NB4 (cell line): ENCODE data around the gene SKP1.

Source experiments
- DNase-seq: peaks from one replicate; pipeline ENCODE4 v3.0.0; 2010; ENCODE audit warnings: low read depth
- H3K4me3 ChIP-seq: one replicate; pipeline ENCODE4 v1.5.1; 2011; ENCODE audit warnings: mild to moderate bottlenecking, low read depth, low read length, moderate library complexity
- CTCF ChIP-seq: IDR thresholded peaks from one replicate; pipeline ENCODE4 v1.5.1; 2012; ENCODE audit warnings: low read depth, low read length
- MAX ChIP-seq: IDR thresholded peaks from 2 replicates; pipeline ENCODE4 v1.6.1; 2011; ENCODE audit warnings: low read depth, low read length
- MYC ChIP-seq: IDR thresholded peaks from 2 replicates; pipeline ENCODE4 v1.6.1; 2011; ENCODE audit warnings: low read depth, low read length
- POLR2A ChIP-seq: IDR thresholded peaks from 2 replicates; pipeline ENCODE4 v1.6.1; 2011; ENCODE audit warnings: mild to moderate bottlenecking; ENCODE audit not compliant: insufficient read length; ENCODE audit errors: extremely low read depth

The SKP1 gene

GRCh38 chr5:134123360-134123759, 53.4 kb downstream of the SKP1 start:
- TF ChIP-seq POLR2A, result no peak
- TF ChIP-seq MAX, result no peak
- TF ChIP-seq MYC, result no peak
- TF ChIP-seq CTCF, result no peak
- H3K4me3 ChIP-seq, result no peak overlapping the region
- no peak for DNase-seq

- TF ChIP-seq CTCF (no peak), MYC (no peak), POLR2A (no peak), MAX (no peak)
- DNase-seq, result no peak
- H3K4me3 ChIP-seq, result no peak overlapping the region
Observed at GRCh38 chr5:134122530-134122929, 54.2 kb downstream of the SKP1 start.

- H3K4me3 ChIP-seq, result no peak overlapping the region
- no peak for DNase-seq
- TF ChIP-seq MAX (no peak), CTCF (no peak), MYC (no peak), POLR2A (no peak)
Observed at GRCh38 chr5:134120386-134121138, 56.2 kb downstream of the SKP1 start.

GRCh38 chr5:134119720-134120119, 57.0 kb downstream of the SKP1 start:
- no peak overlapping the region for H3K4me3 ChIP-seq
- TF ChIP-seq POLR2A (no peak), MYC (no peak), MAX (no peak), CTCF (no peak)
- DNase-seq, result no peak

- H3K4me3 ChIP-seq, result no peak overlapping the region
- TF ChIP-seq POLR2A (no peak), MYC (no peak)
- no peak for DNase-seq
Observed at GRCh38 chr5:134118212-134118835, 58.4 kb downstream of the SKP1 start.
